ENCODE measurements around the gene TDRD12.
A peak's percentile ranks its signal among the peaks of the same experiment; 100 is the strongest.

TDRD12 gene

DNA sequence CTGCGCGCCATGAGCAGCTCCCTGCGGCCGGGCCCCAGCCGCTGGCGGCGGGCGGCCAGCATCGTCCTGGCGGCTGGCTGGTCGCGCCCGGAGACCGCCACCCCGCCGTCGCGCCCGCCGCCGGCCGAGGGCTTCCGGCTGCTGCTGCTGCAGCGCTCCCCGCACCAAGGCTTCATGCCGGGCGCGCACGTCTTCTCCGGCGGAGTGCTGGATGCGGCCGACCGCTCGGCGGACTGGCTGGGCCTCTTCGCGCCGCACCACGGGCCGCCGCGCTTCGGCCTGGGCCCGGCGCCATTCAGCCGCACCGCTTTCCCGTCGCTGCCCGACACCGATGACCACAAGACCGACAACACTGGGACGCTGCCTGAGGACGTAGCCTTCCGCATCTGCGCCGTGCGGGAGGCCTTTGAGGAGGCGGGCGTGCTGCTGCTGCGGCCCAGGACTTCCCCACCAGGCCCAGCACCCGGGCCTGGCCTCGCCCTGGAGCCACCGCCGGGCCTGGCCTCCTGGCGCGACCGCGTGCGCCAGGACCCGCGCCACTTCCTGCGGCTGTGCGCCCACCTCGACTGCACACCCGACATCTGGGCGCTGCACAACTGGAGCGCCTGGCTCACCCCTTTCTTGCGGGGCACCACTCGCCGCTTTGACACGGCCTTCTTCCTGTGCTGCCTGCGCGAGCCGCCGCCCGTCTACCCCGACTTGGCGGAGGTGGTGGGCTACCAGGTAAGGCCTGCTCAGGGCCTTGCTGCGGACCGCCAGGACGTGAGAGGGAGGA is 27.4 kb upstream of the TDRD12 start (continued):
- TF ChIP-seq, protein P1, sequence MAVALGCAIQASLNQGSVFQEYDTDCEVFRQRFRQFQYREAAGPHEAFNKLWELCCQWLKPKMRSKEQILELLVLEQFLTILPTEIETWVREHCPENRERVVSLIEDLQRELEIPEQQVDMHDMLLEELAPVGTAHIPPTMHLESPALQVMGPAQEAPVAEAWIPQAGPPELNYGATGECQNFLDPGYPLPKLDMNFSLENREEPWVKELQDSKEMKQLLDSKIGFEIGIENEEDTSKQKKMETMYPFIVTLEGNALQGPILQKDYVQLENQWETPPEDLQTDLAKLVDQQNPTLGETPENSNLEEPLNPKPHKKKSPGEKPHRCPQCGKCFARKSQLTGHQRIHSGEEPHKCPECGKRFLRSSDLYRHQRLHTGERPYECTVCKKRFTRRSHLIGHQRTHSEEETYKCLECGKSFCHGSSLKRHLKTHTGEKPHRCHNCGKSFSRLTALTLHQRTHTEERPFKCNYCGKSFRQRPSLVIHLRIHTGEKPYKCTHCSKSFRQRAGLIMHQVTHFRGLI (tag by site-specific recombination; IDR thresholded peaks at IDR 0.05): peak; percentile 44; the same call in 1 of the 2 replicates
- TF ChIP-seq ZBTB8A (tag by site-specific recombination; IDR thresholded peaks at IDR 0.05) (peak; percentile 95), ZNF335 (tag by site-specific recombination; conservative IDR thresholded peaks at IDR 0.05) (peak; percentile 97), ZNF660 (tag by site-specific recombination; IDR thresholded peaks at IDR 0.05) (0 out of 2 replicates have a peak, but pooled peaks have one; percentile 33), YY2 (tag by site-specific recombination; IDR thresholded peaks at IDR 0.05) (peak; percentile 74; the same call in 1 of the 2 replicates), ZNF423 (tag by site-specific recombination; IDR thresholded peaks at IDR 0.05) (peak; percentile 42)
- TF ChIP-seq, protein P2, sequence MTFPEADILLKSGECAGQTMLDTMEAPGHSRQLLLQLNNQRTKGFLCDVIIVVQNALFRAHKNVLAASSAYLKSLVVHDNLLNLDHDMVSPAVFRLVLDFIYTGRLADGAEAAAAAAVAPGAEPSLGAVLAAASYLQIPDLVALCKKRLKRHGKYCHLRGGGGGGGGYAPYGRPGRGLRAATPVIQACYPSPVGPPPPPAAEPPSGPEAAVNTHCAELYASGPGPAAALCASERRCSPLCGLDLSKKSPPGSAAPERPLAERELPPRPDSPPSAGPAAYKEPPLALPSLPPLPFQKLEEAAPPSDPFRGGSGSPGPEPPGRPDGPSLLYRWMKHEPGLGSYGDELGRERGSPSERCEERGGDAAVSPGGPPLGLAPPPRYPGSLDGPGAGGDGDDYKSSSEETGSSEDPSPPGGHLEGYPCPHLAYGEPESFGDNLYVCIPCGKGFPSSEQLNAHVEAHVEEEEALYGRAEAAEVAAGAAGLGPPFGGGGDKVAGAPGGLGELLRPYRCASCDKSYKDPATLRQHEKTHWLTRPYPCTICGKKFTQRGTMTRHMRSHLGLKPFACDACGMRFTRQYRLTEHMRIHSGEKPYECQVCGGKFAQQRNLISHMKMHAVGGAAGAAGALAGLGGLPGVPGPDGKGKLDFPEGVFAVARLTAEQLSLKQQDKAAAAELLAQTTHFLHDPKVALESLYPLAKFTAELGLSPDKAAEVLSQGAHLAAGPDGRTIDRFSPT (tag by site-specific recombination; IDR thresholded peaks at IDR 0.05): peak; percentile 52; the same call in 1 of the 2 replicates
- TF ChIP-seq, protein P3, sequence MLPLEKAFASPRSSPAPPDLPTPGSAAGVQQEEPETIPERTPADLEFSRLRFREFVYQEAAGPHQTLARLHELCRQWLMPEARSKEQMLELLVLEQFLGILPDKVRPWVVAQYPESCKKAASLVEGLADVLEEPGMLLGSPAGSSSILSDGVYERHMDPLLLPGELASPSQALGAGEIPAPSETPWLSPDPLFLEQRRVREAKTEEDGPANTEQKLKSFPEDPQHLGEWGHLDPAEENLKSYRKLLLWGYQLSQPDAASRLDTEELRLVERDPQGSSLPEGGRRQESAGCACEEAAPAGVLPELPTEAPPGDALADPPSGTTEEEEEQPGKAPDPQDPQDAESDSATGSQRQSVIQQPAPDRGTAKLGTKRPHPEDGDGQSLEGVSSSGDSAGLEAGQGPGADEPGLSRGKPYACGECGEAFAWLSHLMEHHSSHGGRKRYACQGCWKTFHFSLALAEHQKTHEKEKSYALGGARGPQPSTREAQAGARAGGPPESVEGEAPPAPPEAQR (tag by site-specific recombination; IDR thresholded peaks at IDR 0.05): peak; percentile 60; the same call in 1 of the 2 replicates

DNA sequence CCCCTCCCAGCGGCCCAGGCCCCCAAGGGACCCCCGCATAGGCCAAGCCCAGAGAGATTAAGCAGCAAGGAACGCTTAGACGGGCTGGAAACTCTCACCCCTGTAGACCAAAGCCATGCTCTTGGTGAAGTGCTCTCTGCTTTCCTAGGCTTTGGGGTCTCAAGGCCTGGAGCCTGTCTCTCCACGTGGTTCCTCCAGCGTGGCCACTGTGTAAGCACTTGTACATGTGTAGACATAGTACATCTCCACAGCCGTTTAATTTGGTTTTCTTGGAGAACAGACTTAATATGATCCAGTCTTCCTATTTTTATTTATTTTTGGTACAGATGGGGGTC is 26.9 kb upstream of the TDRD12 start:
- Histone ChIP-seq H3K4me1 (ENCODE audit: control insufficient read depth, insufficient read depth, low read length) (peaks cover 23% of the 10 kb centered on the region), H3K4me3 (ENCODE audit: low read depth, low read length) (peak overlapping the region; percentile 52), H3K36me3 (ENCODE audit: control insufficient read depth in 2 of 2, insufficient read depth in 1 of 2, low read length in 2 of 2) (peaks cover 15 to 47% of the 10 kb centered on the region in 2 experiments), H3K9me3 (ENCODE audit: control insufficient read depth, insufficient read depth, low read depth, low read length) (no peaks in the 10 kb centered on the region), H3K27ac (ENCODE audit: extremely low read depth, low read depth, low read length) (peak overlapping the region; percentile 96)
- ChIA-PET POLR2A (interaction anchor here (2.1 kb wide), 1 partner anchor 17 kb away, joined by 12 read pairs; the partner anchor contains the start of genes ANKRD27 and RGS9BP), CTCF (interaction anchor here (0.6 to 1.5 kb wide), 3 partner anchors 11 to 738 kb away, joined by 3 to 6 read pairs (median 3); no protein-coding TSS in a partner anchor)
- TF ChIP-seq, protein P4, sequence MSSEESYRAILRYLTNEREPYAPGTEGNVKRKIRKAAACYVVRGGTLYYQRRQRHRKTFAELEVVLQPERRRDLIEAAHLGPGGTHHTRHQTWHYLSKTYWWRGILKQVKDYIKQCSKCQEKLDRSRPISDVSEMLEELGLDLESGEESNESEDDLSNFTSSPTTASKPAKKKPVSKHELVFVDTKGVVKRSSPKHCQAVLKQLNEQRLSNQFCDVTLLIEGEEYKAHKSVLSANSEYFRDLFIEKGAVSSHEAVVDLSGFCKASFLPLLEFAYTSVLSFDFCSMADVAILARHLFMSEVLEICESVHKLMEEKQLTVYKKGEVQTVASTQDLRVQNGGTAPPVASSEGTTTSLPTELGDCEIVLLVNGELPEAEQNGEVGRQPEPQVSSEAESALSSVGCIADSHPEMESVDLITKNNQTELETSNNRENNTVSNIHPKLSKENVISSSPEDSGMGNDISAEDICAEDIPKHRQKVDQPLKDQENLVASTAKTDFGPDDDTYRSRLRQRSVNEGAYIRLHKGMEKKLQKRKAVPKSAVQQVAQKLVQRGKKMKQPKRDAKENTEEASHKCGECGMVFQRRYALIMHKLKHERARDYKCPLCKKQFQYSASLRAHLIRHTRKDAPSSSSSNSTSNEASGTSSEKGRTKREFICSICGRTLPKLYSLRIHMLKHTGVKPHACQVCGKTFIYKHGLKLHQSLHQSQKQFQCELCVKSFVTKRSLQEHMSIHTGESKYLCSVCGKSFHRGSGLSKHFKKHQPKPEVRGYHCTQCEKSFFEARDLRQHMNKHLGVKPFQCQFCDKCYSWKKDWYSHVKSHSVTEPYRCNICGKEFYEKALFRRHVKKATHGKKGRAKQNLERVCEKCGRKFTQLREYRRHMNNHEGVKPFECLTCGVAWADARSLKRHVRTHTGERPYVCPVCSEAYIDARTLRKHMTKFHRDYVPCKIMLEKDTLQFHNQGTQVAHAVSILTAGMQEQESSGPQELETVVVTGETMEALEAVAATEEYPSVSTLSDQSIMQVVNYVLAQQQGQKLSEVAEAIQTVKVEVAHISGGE (tag by site-specific recombination; conservative IDR thresholded peaks at IDR 0.05; ENCODE audit: low read depth): no peak
- no peak for TF ChIP-seq ZFHX2 (tag by site-specific recombination; conservative IDR thresholded peaks at IDR 0.05)
- TF ChIP-seq, protein P5, sequence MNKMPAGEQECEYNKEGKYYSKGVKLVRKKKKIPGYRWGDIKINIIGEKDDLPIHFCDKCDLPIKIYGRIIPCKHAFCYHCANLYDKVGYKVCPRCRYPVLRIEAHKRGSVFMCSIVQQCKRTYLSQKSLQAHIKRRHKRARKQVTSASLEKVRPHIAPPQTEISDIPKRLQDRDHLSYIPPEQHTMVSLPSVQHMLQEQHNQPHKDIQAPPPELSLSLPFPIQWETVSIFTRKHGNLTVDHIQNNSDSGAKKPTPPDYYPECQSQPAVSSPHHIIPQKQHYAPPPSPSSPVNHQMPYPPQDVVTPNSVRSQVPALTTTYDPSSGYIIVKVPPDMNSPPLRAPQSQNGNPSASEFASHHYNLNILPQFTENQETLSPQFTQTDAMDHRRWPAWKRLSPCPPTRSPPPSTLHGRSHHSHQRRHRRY (tag by site-specific recombination; IDR thresholded peaks at IDR 0.05): peak; percentile 10; the same call in 1 of the 2 replicates
- no peak for TF ChIP-seq ZFP41 (tag by site-specific recombination; IDR thresholded peaks at IDR 0.05; ENCODE audit: borderline replicate concordance)
- TF ChIP-seq ZNF416 (tag by site-specific recombination; IDR thresholded peaks at IDR 0.05): no peak
- 0 out of 2 replicates have a peak, but pooled peaks have one; percentile 7 for TF ChIP-seq ZNF792 (tag by site-specific recombination; IDR thresholded peaks at IDR 0.05)
- TF ChIP-seq ZNF335 (tag by site-specific recombination; conservative IDR thresholded peaks at IDR 0.05): peak; percentile 73
- no peak for TF ChIP-seq ZNF146 (tag by site-specific recombination; IDR thresholded peaks at IDR 0.05)
- TF ChIP-seq ZNF626 (tag by site-specific recombination; IDR thresholded peaks at IDR 0.05): no peak
- TF ChIP-seq ZBTB7A (tag by site-specific recombination; IDR thresholded peaks at IDR 0.05; ENCODE audit: low read depth): peak; percentile 63; the same call in 1 of the 2 replicates
- TF ChIP-seq, protein P6, sequence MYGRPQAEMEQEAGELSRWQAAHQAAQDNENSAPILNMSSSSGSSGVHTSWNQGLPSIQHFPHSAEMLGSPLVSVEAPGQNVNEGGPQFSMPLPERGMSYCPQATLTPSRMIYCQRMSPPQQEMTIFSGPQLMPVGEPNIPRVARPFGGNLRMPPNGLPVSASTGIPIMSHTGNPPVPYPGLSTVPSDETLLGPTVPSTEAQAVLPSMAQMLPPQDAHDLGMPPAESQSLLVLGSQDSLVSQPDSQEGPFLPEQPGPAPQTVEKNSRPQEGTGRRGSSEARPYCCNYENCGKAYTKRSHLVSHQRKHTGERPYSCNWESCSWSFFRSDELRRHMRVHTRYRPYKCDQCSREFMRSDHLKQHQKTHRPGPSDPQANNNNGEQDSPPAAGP (tag by site-specific recombination; IDR thresholded peaks at IDR 0.05): 0 out of 2 replicates have a peak, but pooled peaks have one; percentile 9
- no peak for TF ChIP-seq ZNF677 (tag by site-specific recombination; IDR thresholded peaks at IDR 0.05)
